Lower leg skin (tissue), 3 donors: ENCODE measurements around the gene EFCAB5.

Experiments used
- POLR2A ChIP-seq, 2 donors: fragments of 450-650 bp; IDR thresholded peaks; one replicate each; pipeline ENCODE4 v1.6.1; 2016 to 2017; ENCODE audit warnings: antibody characterized with exemption in 2 of 2, mild to moderate bottlenecking in 1 of 2, moderate library complexity in 1 of 2
- TF ChIP-seq, protein P1 (sequence below), 3 donors: fragments of 450-650 bp; IDR thresholded peaks; one replicate each; pipeline ENCODE4 v1.5.1; 2016; ENCODE audit warnings: antibody characterized with exemption in 3 of 3, mild to moderate bottlenecking in 3 of 3, moderate library complexity in 2 of 3

DNA sequence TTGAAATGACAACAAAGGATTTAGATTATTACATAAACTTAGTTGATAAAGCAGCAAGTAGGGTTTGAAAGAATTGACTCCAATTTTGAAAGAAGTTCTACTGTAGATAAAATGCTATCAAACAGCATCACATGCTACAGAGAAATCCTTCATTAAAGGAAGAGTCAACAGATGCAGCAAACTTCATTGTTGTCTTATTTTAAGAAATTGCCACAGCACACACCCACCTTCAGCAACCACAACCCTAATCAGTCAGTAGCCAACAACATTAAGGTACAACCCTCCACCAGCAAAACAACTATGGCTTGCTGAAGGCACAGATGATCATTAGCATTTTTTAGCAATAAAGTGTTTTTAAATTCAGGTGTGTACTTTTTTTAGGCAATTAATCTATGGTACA is 100.1 kb downstream of the EFCAB5 start:
- TF ChIP-seq, protein P1, sequence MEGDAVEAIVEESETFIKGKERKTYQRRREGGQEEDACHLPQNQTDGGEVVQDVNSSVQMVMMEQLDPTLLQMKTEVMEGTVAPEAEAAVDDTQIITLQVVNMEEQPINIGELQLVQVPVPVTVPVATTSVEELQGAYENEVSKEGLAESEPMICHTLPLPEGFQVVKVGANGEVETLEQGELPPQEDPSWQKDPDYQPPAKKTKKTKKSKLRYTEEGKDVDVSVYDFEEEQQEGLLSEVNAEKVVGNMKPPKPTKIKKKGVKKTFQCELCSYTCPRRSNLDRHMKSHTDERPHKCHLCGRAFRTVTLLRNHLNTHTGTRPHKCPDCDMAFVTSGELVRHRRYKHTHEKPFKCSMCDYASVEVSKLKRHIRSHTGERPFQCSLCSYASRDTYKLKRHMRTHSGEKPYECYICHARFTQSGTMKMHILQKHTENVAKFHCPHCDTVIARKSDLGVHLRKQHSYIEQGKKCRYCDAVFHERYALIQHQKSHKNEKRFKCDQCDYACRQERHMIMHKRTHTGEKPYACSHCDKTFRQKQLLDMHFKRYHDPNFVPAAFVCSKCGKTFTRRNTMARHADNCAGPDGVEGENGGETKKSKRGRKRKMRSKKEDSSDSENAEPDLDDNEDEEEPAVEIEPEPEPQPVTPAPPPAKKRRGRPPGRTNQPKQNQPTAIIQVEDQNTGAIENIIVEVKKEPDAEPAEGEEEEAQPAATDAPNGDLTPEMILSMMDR (IDR thresholded peaks at IDR 0.05) = no peak
- no peak for TF ChIP-seq POLR2A (IDR thresholded peaks at IDR 0.05)
